Measurements from ENCODE around the gene PPP2R3B. TPM values are rescaled to one million over a fixed set of nuclear protein-coding genes. Genes with fewer than 3 reads are reported as not detected.

Gene PPP2R3B
- total RNA-seq, 1 experiment from 2014 or later = 19.1 TPM

- ChIA-PET POLR2A (no interaction called here), CTCF (no interaction called here), RAD21 (ENCODE audit: low non-redundant PET in 1 of 2, low total read pairs in 2 of 2, uncharacterized antibody in 2 of 2, unreplicated experiment in 2 of 2) (no interaction called here)
- Histone ChIP-seq H3K36me3 (ENCODE audit: control insufficient read depth in 1 of 2, insufficient read depth in 2 of 2, low read length in 2 of 2) (0 out of 4 replicates have a peak, but pooled peaks cover 0 to 6% of the 10 kb centered on the region in 2 experiments), H3K9me3 (ENCODE audit: control insufficient read depth in 1 of 2, insufficient read depth in 1 of 2, low read depth in 1 of 2, low read length in 2 of 2) (no peaks in the 10 kb centered on the region), H4K20me1 (ENCODE audit: insufficient read depth) (no peaks in the 10 kb centered on the region), H3K4me3 (replicated peaks in 1 of 2; ENCODE audit: low read depth in 1 of 2, low read length in 2 of 2) (no peak overlapping the region), H3K27me3 (ENCODE audit: insufficient read depth, low read length) (no peaks in the 10 kb centered on the region), H3K9me2 (ENCODE audit: insufficient read depth) (no peaks in the 10 kb centered on the region), H3K27ac (ENCODE audit: low read depth, low read length) (no peak overlapping the region), H3K79me2 (ENCODE audit: insufficient read depth, low read length) (peaks cover 13% of the 10 kb centered on the region; the same call in 1 of the 2 replicates), H2AFZ (ENCODE audit: low read depth, low read length, poor library complexity, severe bottlenecking) (no peak overlapping the region), H3K4me1 (ENCODE audit: control insufficient read depth in 1 of 2, insufficient read depth in 2 of 2, low read length in 2 of 2) (peaks cover 0 to 6% of the 10 kb centered on the region in 2 experiments; a peak in 3 of 4 replicates), H3K9ac (ENCODE audit: low read length) (no peak overlapping the region), H3K4me2 (ENCODE audit: low read length) (no peak overlapping the region)
- intact Hi-C loops (cut with micrococcal nuclease) = loop anchor here (5.0 kb wide), 1 partner anchor 38 kb away; no protein-coding TSS in a partner anchor
- TF ChIP-seq SIN3A (IDR thresholded peaks at IDR 0.05; ENCODE audit: low read depth) (no peak), CBX3 (IDR thresholded peaks at IDR 0.05; ENCODE audit: low read depth) (no peak), ELF1 (IDR thresholded peaks at IDR 0.05; ENCODE audit: borderline replicate concordance, low read depth) (no peak), EZH2phosphoT487 (IDR thresholded peaks at IDR 0.05; ENCODE audit: borderline replicate concordance) (no peak), FOSL1 (IDR thresholded peaks at IDR 0.05; ENCODE audit: low read depth) (no peak), JUND (IDR thresholded peaks at IDR 0.05) (no peak)
- TF ChIP-seq, protein P1, sequence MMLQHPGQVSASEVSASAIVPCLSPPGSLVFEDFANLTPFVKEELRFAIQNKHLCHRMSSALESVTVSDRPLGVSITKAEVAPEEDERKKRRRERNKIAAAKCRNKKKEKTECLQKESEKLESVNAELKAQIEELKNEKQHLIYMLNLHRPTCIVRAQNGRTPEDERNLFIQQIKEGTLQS (IDR thresholded peaks at IDR 0.05) = no peak
- TF ChIP-seq, protein P2, sequence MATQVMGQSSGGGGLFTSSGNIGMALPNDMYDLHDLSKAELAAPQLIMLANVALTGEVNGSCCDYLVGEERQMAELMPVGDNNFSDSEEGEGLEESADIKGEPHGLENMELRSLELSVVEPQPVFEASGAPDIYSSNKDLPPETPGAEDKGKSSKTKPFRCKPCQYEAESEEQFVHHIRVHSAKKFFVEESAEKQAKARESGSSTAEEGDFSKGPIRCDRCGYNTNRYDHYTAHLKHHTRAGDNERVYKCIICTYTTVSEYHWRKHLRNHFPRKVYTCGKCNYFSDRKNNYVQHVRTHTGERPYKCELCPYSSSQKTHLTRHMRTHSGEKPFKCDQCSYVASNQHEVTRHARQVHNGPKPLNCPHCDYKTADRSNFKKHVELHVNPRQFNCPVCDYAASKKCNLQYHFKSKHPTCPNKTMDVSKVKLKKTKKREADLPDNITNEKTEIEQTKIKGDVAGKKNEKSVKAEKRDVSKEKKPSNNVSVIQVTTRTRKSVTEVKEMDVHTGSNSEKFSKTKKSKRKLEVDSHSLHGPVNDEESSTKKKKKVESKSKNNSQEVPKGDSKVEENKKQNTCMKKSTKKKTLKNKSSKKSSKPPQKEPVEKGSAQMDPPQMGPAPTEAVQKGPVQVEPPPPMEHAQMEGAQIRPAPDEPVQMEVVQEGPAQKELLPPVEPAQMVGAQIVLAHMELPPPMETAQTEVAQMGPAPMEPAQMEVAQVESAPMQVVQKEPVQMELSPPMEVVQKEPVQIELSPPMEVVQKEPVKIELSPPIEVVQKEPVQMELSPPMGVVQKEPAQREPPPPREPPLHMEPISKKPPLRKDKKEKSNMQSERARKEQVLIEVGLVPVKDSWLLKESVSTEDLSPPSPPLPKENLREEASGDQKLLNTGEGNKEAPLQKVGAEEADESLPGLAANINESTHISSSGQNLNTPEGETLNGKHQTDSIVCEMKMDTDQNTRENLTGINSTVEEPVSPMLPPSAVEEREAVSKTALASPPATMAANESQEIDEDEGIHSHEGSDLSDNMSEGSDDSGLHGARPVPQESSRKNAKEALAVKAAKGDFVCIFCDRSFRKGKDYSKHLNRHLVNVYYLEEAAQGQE (IDR thresholded peaks at IDR 0.05; ENCODE audit: low read depth) = no peak
- TSS peak; percentile 52 for BruUV-seq (replicated peaks)
- DNase-seq (ENCODE audit: low read depth, low spot score) (no peak), ATAC-seq (no peak)
These were observed 71.7 kb downstream of the PPP2R3B start for GRCh38 chrX:314781-315595.

All from HCT116 (cell line).